HPDE6-E6E7 (cell line): ENCODE data around the gene UBE2Z.
"Not testable (repeated sequence)": the region's sequence is repeated elsewhere in the genome, so short reads cannot be mapped to it uniquely, and the experiment has no call there.

Source experiments
- DNase-seq: peaks from one replicate; pipeline ENCODE4 v3.0.0; 2011; ENCODE audit warnings: missing footprints; ENCODE audit errors: extremely low spot score

The UBE2Z gene

DNA sequence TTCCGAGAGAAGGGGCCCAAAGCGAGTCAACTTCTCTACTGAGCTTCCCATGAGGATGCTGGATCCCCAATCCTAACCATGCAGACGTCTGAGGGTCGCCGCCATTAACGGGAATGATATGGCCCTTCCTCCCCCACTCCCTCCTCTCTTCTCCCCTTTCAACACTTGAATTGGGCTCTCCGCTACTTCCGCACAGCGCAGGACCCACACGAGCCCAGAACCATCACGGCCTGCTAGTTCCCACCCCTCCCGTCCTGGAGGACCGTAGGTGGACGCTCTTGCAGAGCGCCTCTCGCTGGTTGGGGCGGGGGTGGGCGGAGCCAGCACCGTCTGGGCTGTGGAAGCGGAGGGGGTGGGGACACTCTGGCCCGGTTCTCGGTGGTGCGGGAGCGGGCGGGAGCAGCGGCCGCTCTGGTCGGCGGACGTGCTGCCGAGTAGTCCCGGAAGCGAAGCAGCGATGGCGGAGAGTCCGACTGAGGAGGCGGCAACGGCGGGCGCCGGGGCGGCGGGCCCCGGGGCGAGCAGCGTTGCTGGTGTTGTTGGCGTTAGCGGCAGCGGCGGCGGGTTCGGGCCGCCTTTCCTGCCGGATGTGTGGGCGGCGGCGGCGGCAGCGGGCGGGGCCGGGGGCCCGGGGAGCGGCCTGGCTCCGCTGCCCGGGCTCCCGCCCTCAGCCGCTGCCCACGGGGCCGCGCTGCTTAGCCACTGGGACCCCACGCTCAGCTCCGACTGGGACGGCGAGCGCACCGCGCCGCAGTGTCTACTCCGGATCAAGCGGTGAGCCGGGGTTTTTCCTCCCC, at the start of gene UBE2Z:
TSS of gene UBE2Z (plus strand) at position 361 of the 797 bp plus-strand sequence. CDS start at position 458, 97 bp downstream.
- peak; percentile 97 for DNase-seq

DNA sequence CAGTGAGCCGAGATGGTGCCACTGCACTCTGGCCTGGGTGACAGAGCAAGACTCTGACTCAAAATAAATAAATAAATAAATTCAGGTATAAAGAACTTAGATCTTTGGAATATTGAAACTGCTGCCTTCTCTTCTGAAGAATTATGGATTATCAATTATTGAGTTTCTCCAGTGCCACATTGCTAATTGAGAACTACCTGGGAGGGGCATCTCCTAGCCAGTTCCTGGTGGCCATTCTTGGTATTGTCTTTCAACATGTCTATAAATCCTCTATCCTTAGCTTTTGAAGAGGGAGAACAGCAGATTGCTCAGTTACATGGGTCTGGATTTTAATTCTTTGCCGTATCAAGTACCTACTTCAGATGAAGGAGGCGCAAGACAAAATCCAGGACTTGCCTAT, 48.2 kb upstream of the UBE2Z start:
- DNase-seq = no peak

DNA sequence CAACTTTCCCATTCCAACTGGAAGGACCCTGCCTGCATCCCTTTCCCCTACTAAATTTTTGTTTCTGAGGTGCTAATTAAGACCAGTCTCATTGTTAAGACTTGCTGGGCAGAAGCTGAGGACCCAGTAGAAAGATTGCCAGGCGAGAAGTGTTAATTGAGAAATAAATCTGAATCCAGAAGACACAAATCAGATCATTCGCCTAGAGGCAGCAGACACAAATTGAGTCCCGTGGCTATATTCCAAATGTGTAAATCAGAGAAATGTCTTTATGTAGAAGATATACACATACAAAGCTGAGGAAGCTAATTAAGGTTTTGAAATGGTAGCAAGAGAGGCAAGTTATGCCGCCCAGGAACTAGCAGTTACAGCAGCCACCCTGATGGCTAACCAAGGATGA, 47.8 kb upstream of the UBE2Z start:
- no peak for DNase-seq

DNA sequence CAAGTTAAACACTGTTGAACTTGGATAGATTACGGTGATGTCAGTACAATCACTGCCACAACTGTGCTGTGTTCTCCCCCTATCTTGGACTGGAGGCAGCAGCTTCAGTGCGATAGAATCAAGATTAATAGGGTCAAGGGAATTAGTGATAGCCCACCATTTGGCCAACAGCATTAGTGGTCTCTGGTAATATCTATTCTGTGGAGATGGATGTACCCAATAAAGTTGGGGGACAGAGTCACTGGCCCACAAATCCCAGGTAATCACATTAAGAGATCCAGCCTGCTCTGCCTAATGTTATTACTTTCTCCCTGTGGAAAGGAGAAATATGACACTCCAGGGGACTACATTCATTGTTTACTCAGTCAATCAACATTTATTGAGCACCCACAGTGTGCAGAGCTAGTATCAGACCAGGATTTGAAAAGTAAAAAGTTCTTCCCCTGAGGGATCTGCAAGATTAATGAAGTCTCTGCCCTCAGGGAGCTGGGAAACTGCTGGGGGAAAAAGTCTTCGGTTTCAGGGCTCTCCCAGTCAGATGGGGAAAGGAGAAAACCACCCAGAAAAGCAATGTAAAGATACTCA, 39.2 kb upstream of the UBE2Z start:
- DNase-seq = no peak

DNA sequence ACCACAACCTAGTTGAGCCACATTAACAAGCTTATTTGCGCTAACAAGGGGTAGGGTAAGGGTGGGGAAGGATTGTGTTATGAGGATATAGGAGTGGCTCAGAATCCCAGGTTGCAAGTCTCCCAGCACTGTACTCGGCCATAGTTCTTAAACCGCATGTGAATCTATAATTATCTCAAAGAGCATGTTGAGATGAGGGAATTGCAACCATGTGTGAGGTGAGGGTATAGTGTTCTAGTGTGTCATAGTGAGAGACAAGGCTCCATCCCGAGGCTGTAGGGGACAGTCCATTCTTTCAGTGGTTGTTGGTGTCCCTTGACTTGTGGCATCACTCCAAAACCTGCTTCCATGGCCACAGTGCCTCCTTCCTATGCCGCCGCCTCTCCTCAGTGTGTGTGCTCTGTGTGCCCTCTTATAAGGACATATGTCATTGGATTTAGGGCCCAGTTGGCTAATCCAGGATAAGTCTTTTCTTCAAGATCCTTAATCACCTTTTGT, 38.3 kb upstream of the UBE2Z start:
- no peak for DNase-seq

DNA sequence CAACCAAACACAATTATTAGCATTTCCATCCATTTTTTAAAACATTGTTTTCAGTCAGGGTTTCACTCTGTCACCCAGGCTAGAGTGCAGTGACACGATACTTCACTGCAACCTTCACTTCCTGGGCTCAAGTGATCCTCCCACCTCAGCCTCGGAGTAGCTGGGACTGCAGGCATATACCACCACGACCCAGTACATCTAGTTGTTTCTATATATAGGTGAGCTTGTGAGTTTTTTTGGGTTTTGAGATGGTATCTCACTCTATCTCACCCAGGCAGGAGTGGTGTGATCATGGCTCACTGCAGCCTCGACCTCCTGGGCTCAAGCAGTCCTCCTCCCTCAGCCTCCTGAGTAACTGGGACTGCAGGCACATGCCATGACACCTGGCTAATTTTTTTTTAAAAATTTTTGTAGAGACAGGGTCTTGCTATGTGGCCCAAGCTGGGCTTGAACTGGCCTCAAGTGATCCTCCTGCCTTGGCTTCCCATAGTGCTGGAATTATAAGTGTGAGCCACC, 37.1 kb upstream of the UBE2Z start:
- no peak for DNase-seq

DNA sequence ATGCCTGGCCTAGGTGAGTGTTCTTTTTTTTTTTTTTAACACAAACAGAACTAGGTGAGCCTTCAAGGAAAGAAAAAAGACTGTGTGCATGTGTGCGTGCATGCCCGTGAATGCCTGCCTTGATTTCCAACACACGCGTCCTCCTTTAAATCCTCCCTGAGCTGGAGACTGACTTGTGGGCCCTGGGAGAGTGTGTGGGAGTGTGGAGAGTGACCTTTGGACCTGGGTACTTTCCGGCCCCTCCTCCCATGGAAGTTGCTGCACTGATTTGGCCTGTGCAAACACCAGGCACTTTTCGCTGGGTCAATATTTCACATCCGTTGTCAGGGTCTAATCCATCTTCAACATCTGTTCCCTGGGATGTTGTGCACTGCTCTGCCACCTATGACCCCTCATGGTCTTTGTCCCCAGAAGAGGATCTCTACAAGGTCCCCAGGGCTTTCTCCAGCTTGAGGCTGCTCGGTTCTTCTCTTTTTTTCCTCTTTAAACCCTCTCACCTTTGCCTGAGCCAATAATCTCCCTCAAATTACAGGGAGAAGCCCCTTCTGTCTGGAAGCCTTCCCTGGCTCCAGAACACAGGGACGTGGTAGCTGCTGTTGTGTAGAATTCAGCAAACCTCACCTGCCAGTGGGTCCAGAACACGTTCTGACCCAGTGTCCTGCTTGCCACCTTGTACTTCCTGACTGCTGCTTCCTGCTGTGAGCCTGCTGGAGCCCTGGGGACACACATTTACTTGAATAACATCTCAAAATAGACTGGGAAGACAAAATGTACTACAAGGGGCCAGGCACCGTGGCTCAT, 36.5 kb upstream of the UBE2Z start:
- DNase-seq = no peak

DNA sequence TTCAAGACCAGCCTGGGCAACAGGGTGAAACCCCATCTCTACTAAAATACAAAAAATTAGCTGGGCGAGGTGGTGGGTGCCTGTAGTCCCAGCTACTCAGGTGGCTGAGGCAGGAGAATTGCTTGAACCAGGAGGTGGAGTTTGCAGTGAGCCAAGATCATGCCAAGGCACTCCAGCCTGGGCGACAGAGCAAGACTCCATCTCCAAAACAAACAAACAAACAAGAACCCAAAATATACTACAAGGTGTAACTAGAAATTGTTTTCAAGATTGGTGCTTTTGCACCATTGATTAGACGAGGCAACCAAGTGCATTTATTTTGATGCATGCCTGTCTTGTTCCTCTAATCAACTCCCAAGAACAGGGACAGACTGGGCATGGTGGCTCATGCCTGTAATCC, 35.8 kb upstream of the UBE2Z start:
- not testable (repeated sequence) for DNase-seq

DNA sequence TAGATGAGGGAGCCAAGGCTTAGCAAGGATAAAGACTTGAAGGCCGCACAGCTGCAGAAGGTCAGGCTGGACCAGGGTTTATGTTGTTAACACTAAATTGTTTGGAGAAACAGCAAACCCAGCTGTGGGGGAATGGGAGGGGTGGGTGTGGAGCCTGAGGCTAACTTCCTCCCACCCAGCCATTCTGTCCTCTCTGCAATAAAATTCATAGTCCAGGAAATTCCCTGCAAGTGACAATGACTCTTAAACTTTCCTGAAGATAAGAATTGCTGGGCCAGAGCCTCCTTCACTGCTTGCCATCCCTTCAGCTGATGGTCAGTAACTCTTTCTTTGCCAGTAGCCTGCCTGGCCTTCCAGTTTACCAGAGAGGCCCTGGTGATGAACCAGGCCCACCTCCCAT, 35.0 kb upstream of the UBE2Z start:
- DNase-seq = no peak

DNA sequence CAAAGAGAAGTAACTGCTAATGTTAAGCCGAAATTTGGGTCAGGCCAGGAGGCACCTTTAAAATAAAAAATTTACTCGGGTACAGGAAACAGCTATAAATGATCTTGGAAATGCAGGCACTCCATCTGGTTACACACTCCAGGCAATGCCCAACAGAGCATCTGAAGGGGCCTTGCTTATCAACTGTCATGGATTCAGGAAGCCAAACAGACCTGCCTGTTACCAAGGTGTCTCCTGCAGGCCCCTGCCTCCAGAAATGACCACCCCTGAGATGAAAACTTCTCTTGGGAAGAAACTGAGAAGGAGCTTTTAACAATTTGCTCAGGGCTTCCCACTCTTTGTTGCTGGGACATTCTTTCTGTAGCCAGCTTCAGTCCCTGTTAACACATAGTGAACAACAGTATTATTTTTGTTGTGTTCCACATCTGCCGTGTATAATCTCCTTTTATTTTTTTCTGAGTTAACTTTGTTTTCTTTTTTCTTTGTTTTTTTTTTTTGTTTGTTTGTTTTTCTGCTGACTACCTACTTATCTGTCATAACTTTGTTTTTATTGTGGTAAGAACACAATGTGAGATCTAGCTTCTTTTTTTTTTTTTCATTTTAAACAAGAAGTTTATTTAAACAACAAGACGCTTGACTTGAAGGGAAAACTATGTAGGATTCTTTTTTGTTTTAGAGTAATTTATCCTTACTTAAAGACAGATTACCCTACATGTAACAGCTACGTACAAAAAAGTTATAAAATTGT, 34.3 kb upstream of the UBE2Z start:
- no peak for DNase-seq

DNA sequence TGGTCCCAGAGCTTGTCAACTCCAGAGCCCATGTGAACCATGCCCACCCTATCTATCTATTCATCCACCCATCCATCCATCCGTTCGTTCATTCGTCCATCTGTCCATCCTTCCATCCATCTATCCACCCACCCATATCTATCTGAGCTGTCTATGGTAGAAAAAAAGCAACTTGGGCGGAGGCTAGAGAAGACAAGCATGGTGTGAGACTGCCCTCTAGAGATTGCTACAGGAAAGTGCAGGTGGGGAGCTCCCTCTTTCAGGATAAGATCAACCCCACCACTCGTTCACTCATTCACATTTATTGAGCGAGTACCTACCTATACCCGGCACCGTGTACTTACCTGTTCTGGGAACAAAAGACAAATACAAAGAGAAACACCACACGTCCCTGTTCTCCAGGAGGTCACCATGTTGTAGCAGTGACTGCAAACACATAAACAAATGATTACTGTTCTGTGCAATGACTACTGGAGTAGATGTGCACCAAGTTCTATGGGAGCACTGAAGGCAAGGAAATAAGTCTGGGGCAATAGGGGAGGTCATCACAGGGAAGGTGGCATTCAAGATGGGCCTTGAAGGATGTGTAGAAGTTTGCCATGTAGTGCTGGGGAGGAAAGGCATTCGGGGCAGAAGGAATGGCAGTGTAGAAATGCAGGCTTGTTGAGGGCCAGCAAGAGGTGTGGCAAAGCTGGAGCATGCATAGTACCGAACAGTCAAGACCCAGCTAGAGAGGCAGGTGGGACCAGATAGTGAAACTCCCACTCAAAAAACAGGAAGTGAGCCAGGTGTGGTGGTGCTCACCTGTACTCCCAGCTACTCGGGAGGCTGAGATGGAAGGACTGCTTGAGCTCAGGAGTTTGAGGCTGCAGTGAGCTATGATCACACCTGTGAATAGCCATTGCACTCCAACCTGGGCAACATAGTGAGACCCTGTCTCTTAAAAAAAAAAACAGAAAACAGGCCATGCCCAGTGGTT, 29.0 kb upstream of the UBE2Z start:
- peak; percentile 70 for DNase-seq

DNA sequence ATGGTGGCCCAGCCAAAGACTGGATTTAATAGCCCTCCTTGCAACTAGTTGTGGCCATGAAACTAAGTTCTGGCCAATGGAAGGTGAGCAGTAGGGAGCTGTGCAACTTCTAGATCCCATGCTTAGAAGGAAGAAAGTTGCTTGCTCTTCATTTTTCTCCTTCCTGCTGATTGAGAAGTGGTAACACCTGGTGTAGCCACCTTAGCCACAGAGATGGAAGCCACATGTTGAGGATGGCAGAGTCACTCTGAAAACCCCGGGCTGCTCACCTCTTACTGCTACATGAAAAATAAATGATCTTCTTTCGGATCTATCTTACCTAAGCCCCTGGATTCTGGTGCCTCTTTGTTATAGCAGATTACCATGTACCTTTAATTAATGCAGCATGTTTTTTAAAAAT, 25.9 kb upstream of the UBE2Z start:
- DNase-seq = no peak

DNA sequence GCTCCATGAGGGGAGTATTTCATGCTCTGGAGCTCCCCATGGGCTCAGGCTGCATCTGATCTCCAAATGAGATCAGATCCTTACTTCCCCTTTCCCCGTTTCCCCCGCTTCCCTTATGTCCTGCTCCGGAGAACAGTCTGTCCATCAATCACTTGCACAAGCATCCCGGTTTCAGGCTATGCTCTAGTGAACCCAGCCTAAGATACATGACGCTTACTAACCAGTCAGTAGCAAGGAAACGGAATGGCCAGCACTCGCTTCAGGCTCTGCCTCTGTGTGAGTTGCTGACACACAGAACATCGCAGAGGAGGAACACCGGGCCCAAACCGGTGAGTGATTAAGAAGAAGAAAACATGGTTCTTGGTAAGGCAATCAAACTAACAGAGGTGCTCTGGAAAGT, 25.0 kb upstream of the UBE2Z start:
- DNase-seq = no peak

DNA sequence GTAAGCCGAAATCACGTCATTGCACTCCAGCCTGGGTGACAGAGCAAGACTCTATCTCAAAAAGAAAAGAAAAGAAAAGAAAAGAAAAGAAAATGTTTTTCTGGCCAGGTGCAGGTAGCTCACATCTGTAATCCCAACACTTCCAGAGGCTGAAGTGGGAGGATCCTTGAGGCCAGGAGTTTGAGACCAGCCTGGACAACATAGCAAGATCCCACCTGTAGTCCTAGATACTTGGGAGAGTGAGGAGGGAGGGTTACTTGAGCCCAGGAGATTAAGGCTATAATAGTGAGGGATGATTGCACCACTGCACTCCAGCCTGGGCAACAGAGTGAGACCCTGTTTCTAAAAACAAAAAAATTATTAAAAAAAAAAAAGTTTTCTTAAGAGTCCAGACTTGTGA, 18.1 kb upstream of the UBE2Z start:
- DNase-seq = no peak

DNA sequence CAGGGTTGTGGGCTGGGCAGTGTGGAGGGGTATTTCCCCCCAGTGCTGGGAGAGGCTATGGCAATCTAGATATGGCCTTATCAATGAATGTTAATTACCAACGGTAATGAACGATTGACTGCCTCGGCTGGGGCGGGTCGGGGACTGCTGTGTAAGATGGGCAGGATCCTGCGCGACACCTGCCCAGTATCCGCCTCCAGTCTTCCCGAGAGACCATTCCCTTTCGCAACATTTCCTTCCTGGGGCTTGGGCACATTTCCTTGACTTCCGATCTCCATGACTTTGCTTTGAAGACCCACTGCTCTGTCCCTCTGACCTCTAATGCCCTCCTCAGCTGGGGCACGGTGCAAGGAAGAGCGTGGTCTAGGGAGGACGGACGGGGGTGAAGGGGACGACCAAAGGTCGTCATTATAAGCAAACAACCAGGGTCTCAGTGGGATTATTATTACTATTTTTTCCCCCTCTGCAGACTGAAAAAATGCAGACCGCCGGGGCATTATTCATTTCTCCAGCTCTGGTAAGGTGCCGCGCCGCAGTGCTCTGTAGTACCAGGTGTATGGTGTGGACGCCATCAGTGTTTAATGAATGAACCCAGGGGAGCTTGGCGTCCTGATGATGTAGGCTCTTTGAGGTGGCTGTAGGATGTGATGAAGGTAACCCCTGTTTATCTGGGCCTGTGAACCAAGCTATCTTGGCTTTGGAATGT, 15.1 kb upstream of the UBE2Z start:
- no peak for DNase-seq

DNA sequence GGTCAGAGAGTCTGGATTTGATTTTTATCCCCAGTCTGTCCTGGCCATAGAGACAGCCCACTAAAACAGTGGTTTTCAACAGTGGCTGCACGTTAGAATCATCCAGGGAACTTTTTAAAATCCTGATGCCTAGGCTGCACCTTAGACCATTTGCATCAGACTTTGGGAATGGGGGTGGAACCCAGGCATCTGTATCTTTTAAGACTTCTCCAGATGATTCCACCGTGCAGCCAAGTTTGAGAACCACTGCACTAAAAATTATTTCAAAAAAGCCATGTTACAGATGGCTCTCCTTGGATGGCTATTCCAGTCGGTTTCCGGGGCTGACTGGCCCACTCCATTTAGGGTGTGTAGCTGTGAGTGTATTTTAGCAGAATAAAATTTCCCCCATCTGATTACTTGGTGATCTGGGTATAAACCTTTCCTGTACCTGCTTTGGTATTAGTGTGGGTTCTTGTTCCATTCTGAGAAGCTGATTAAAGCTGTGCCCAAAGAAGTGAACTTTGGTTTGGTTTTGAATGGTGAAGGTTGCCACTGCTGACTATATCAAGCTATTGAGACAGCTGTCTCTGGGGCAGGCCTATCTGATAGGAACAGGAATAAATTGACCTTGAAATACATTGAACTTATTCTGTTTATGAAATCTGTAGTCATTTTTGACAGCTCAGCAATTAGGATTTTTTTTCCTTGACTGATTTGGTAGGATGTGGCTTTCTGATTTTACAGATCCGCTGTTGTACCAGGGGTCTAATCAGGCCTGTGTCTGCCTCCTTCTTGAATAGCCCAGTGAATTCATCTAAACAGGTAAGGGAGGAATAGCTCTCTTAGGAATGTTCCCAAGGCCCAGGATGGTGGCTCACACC, 14.3 kb upstream of the UBE2Z start:
- DNase-seq = no peak

DNA sequence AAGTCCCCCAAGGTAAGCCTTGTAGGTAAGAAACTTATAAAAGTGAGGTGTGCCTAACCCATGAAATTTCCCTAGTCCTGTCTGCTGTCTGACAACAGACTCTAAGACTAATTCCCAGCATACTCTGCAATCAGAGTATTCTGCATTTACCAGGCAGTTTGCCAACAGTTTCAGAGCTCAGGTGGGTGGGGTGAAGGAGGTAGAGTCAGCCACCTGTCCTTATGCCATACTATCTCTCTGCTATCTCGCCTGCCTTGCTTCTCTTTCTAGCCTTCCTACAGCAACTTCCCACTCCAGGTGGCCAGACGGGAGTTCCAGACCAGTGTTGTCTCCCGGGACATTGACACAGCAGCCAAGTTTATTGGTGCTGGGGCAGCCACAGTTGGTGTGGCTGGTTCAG, 13.3 kb upstream of the UBE2Z start:
- DNase-seq = no peak

DNA sequence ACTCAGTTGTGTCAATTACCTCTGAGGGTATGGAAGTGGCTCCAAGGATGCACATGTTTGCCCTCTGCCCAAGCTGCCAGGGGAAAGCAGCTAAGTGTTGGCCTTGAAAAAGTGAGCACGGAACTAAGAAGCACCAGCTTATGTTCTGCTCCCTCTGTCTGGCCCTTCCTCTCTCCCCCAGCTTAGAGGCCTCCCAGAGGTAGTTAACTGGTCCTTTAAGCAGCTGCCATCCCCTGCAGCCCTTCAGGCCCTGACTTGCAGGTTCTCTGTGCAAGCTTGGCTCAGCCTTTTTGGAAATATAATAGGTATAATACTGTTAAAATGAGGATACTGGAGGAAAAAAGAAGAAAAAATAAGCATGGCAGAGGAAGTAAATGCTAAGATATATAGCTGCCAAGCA, 7.0 kb upstream of the UBE2Z start:
- no peak for DNase-seq

DNA sequence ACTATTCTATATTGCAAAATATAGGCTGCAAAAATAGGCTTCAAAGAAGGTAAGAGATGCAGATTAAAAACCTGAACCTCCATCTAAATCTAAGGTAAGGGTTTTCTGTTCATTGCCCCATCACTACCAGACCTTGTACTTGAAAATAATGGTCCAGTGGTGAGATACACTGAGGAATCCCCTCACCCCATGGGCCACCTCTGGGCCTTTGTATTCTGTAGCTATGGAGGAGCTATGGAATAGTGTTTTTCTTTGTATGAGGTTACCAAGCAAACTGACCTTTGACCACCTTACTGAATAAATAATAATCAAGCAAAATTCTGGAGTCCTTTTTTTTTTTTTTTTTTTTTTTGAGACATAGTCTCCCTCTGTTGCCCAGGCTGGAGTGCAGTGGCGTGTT, 4.8 kb upstream of the UBE2Z start:
- DNase-seq = no peak
